GM12892 (cell line): Measurements from ENCODE around the gene DUXB.

Experiments used
- DNase-seq: peaks from one replicate; pipeline ENCODE4 v3.0.0; 2011; ENCODE audit not compliant: insufficient read length
- FAIRE-seq: peaks from 2 replicates; lab custom pipeline; 2011; peaks lifted over from hg19 to GRCh38; lab: Jason Lieb, UNC
- POLR2A ChIP-seq: IDR thresholded peaks from 2 replicates; pipeline ENCODE4 v1.6.1; 2011; ENCODE audit warnings: low read depth, low read length, control low read depth
- POLR2AphosphoS5 ChIP-seq: IDR thresholded peaks from 2 replicates; pipeline ENCODE4 v1.6.1; 2011; ENCODE audit warnings: low read depth, low read length, control low read depth
- TAF1 ChIP-seq: IDR thresholded peaks from 2 replicates; pipeline ENCODE4 v1.6.1; 2011; ENCODE audit warnings: low read depth, mild to moderate bottlenecking, control low read depth, low read length, borderline replicate concordance

The DUXB gene

GRCh38 chr16:75714661-75715060 is 13.4 kb upstream of the DUXB start:
- DNase-seq (no peak), FAIRE-seq (no peak)
- no peak for TF ChIP-seq TAF1
- TF ChIP-seq POLR2A = no peak
- TF ChIP-seq POLR2AphosphoS5 = no peak

GRCh38 chr16:75710344-75710743 is 9.1 kb upstream of the DUXB start:
- FAIRE-seq (no peak), DNase-seq (no peak)
- TF ChIP-seq POLR2AphosphoS5 (no peak), TAF1 (no peak), POLR2A (no peak)

GRCh38 chr16:75703306-75703705 is 2.0 kb upstream of the DUXB start:
- TF ChIP-seq POLR2A = no peak
- no peak for TF ChIP-seq TAF1
- TF ChIP-seq POLR2AphosphoS5 = no peak
- FAIRE-seq = no peak
- no peak for DNase-seq

GRCh38 chr16:75702242-75702641 is 981 bp upstream of the DUXB start:
- FAIRE-seq (no peak), DNase-seq (no peak)
- TF ChIP-seq POLR2AphosphoS5 (no peak), POLR2A (no peak), TAF1 (no peak)

- DNase-seq (no peak), FAIRE-seq (no peak)
- TF ChIP-seq TAF1 = no peak
- no peak for TF ChIP-seq POLR2A
- TF ChIP-seq POLR2AphosphoS5 = no peak
Observed at GRCh38 chr16:75697571-75697970, 3.7 kb downstream of the DUXB start.

GRCh38 chr16:75695708-75696107 is 5.6 kb downstream of the DUXB start:
- TF ChIP-seq POLR2AphosphoS5 (no peak), TAF1 (no peak), POLR2A (no peak)
- DNase-seq (no peak), FAIRE-seq (no peak)

- FAIRE-seq = no peak
- DNase-seq = no peak
- TF ChIP-seq TAF1 (no peak), POLR2A (no peak), POLR2AphosphoS5 (no peak)
Observed at GRCh38 chr16:75687361-75687760, 13.9 kb downstream of the DUXB start.

GRCh38 chr16:75682308-75682707 is 19.0 kb downstream of the DUXB start:
- no peak for TF ChIP-seq POLR2A
- TF ChIP-seq POLR2AphosphoS5 = no peak
- TF ChIP-seq TAF1 = no peak
- FAIRE-seq (no peak), DNase-seq (no peak)

GRCh38 chr16:75679366-75679765 is 21.9 kb downstream of the DUXB start:
- FAIRE-seq (no peak), DNase-seq (no peak)
- no peak for TF ChIP-seq POLR2A
- no peak for TF ChIP-seq POLR2AphosphoS5
- TF ChIP-seq TAF1 = no peak

- TF ChIP-seq POLR2AphosphoS5 = no peak
- TF ChIP-seq POLR2A = no peak
- TF ChIP-seq TAF1 = no peak
- FAIRE-seq (no peak), DNase-seq (no peak)
Observed at GRCh38 chr16:75676909-75677308, 24.4 kb downstream of the DUXB start, which contains the start of gene CPHXL2. Gene CPHXL2, minus strand, starts transcription at chr16:75677009. Its CDS starts 10 bp downstream, at chr16:75676999.

- TF ChIP-seq TAF1 (no peak), POLR2AphosphoS5 (no peak), POLR2A (no peak)
Observed at GRCh38 chr16:75667503-75667902, 33.8 kb downstream of the DUXB start.

GRCh38 chr16:75660726-75661302 is 40.4 kb downstream of the DUXB start:
- DNase-seq = no peak
- TF ChIP-seq POLR2AphosphoS5 = no peak
- TF ChIP-seq POLR2A = no peak
- no peak for TF ChIP-seq TAF1
- FAIRE-seq = no peak

More at GRCh38 chr16:75667503-75667902, 33.8 kb downstream of the DUXB start:
- FAIRE-seq = no peak
- no peak for DNase-seq
